SK-N-SH (cell line): Measurements from ENCODE around the gene SLC1A1.

Experiments used
- CTCF ChIP-seq: fragments of 200-600 bp; sonication (generic); IDR thresholded peaks from 2 replicates; pipeline ENCODE4 v1.6.1; 2017; ENCODE audit warnings: antibody characterized with exemption, mild to moderate bottlenecking, moderate library complexity
- EZH2phosphoT487 ChIP-seq: fragments of 200-600 bp; sonication (generic); IDR thresholded peaks from 2 replicates; pipeline ENCODE4 v1.6.1; 2017; ENCODE audit warnings: low read depth, mixed run types, mild to moderate bottlenecking, antibody characterized with exemption, moderate library complexity, borderline replicate concordance
- FOXM1 ChIP-seq: IDR thresholded peaks from 2 replicates; pipeline ENCODE4 v1.4.0; 2012; ENCODE audit warnings: low read depth, mild to moderate bottlenecking
- GABPA ChIP-seq: IDR thresholded peaks from 2 replicates; pipeline ENCODE4 v1.4.0; 2012; ENCODE audit warnings: low read depth, mild to moderate bottlenecking
- JUND ChIP-seq: IDR thresholded peaks from 2 replicates; pipeline ENCODE4 v1.4.0; 2012
- POLR2AphosphoS5 ChIP-seq: IDR thresholded peaks from 2 replicates; pipeline ENCODE4 v1.6.1; 2012; ENCODE audit warnings: low read depth, low read length
- RAD21 ChIP-seq: IDR thresholded peaks from 2 replicates; pipeline ENCODE4 v1.6.1; 2012; ENCODE audit warnings: mild to moderate bottlenecking, low read length
- RFX5 ChIP-seq: IDR thresholded peaks from 2 replicates; pipeline ENCODE4 v1.6.1; 2012; ENCODE audit warnings: mild to moderate bottlenecking, improper control_type of control experiment, low read length
- SIN3A ChIP-seq: IDR thresholded peaks from 2 replicates; pipeline ENCODE4 v1.6.1; 2012; ENCODE audit warnings: low read depth, mild to moderate bottlenecking, low read length, moderate library complexity, borderline replicate concordance
- TAF1 ChIP-seq: IDR thresholded peaks from 2 replicates; pipeline ENCODE4 v1.6.1; 2012; ENCODE audit warnings: low read depth, mild to moderate bottlenecking, low read length, moderate library complexity, borderline replicate concordance
- ZBTB33 ChIP-seq: IDR thresholded peaks from 2 replicates; pipeline ENCODE4 v1.4.0; 2012; ENCODE audit warnings: low read depth, borderline replicate concordance
- TF ChIP-seq, protein P1 (sequence below): IDR thresholded peaks from 2 replicates; pipeline ENCODE4 v1.6.1; 2012; ENCODE audit warnings: mild to moderate bottlenecking, low read depth, low read length, moderate library complexity

DNA sequence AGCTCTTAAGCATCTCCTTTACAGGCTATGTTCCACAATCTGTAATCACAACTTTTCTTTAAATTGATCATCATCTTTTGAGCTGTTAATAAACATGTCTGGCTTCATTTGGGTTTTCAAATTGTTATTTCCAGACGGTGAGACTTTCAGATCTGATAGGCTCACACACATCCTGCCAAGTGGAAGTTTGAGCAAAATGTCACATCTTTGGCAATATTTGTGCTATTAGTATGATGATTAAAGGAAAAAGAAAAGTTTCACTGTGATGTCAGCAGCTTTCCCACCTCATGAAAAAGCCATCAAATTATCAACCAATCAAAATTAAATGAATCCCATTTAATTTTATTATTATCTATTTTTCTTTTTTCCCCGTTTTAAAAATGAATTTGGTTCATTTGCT is 29.8 kb downstream of the SLC1A1 start:
- TF ChIP-seq SIN3A (no peak), EZH2phosphoT487 (no peak), CTCF (no peak), GABPA (no peak), POLR2AphosphoS5 (no peak), ZBTB33 (no peak), FOXM1 (no peak), TAF1 (no peak), RFX5 (no peak), RAD21 (no peak), JUND (no peak)
- TF ChIP-seq, protein P1, sequence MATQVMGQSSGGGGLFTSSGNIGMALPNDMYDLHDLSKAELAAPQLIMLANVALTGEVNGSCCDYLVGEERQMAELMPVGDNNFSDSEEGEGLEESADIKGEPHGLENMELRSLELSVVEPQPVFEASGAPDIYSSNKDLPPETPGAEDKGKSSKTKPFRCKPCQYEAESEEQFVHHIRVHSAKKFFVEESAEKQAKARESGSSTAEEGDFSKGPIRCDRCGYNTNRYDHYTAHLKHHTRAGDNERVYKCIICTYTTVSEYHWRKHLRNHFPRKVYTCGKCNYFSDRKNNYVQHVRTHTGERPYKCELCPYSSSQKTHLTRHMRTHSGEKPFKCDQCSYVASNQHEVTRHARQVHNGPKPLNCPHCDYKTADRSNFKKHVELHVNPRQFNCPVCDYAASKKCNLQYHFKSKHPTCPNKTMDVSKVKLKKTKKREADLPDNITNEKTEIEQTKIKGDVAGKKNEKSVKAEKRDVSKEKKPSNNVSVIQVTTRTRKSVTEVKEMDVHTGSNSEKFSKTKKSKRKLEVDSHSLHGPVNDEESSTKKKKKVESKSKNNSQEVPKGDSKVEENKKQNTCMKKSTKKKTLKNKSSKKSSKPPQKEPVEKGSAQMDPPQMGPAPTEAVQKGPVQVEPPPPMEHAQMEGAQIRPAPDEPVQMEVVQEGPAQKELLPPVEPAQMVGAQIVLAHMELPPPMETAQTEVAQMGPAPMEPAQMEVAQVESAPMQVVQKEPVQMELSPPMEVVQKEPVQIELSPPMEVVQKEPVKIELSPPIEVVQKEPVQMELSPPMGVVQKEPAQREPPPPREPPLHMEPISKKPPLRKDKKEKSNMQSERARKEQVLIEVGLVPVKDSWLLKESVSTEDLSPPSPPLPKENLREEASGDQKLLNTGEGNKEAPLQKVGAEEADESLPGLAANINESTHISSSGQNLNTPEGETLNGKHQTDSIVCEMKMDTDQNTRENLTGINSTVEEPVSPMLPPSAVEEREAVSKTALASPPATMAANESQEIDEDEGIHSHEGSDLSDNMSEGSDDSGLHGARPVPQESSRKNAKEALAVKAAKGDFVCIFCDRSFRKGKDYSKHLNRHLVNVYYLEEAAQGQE, result no peak
